GM19025 (cell line): Measurements from ENCODE around the gene HLA-DOB.
"Not testable (repeated sequence)": the region's sequence is repeated elsewhere in the genome, so short reads cannot be mapped to it uniquely, and the experiment has no call there.

Experiments
- ATAC-seq: cut with Tn5 transposase; IDR thresholded peaks from one replicate; pipeline ENCODE4 v1.9.1; 2021; ENCODE audit warnings: mild to moderate bottlenecking, low read depth, moderate library complexity; ENCODE audit not compliant: unreplicated experiment

Gene HLA-DOB

GRCh38 chr6:32815996-32816395 is 806 bp downstream of the HLA-DOB start:
- no peak for ATAC-seq

GRCh38 chr6:32815115-32815514 is 1.7 kb downstream of the HLA-DOB start:
- no peak for ATAC-seq

DNA sequence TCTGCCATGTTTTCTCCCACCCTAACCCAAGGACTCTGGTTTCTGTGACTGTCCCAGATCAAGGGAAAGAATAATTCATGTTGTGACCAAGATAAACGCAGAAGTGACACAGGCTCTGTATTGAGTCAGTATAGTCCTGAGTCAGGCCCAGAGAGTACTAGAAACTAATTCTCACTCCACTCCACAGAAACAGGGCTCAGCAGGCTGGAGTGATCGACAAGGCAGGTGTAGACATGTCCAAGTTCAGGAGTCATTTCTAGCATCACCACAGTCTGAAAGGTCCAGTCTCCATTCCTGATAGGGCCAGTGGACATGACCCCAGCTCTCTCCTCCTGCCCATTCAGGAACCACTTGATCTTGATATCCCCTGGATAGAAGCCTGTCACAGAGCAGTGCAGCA is 2.7 kb downstream of the HLA-DOB start:
- ATAC-seq: no peak

DNA sequence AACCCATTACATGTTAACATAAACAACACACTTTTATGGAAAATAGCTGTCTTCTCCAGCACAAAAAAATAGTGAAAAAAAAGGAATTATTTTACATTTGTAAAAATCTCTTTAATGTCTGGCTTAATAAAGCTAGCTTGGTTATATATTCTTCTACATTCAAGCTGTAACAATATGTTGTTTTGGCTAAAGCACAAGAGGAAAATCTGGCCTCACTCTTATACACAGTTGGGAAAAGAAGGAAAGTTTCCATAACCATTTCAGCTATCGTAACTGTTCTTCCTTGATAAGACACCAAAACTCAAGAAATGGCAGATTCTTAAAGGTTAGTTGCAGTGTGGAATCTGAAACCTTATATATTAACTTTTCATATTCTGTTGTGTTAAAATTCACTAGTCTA is 7.6 kb downstream of the HLA-DOB start:
- ATAC-seq: no peak

DNA sequence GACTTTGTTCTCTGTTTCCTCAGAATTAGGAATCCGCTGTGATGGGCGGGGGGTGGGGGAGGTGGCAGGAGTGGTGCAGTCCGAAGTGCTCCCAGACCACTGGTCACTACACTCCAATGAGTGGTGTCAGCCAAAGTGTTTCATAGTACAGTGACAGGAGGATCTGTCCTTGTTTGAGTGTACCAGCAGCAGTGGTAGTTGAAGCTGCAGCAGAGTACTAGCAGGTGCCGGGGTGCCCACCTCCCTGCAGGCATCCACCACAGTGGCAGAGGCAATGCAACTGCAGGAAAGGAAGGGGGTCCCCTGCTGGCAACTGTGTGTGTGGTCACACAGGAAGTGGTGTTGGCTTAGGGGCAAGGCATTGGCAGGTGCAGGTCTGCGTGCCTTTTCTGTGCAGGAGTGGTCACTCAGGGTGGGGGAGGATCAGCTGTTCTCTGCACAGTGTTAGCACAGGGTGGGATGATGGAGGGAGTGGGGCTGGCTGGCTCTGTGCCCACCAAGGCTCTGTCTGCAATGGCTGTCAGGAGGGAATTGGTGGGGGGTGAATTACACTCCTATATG is 9.7 kb downstream of the HLA-DOB start:
- no peak for ATAC-seq

DNA sequence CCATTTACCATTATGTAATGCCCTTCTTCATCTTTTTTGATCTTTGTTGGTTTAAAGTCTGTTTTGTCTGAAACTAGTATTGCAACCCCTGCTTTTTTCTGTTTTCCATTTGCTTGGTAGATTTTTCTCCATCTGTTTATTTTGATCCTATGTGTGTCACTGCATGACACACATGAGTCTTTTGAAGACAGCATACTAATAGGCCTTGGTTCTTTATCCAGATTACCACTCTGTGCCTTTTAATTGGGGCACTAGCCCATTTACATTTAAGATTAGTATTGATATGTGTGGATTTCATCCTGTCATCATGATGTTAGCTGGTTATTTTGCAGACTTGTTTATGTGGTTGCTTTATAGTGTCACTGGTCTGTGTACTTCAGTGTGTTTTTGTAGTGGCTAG is 11.4 kb downstream of the HLA-DOB start:
- not testable (repeated sequence) for ATAC-seq

DNA sequence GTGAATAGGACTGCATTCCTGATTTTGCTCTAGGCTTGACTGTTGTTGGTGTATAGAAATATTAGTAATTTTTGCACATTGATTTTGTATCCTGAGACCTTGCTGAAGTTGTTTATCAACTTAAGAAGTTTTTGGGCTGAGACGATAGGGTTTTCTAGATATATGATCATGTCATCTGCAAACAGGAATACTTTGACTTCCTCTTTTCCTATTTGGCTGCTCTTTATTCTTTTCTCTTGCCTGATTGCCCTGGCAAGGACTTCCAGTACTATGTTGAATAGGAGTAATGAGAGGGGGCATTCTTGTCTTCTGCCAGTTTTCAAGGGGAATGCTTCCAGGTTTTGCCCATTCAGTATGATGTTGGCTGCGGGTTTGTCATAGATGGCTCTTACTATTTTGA is 13.4 kb downstream of the HLA-DOB start:
- no peak for ATAC-seq

DNA sequence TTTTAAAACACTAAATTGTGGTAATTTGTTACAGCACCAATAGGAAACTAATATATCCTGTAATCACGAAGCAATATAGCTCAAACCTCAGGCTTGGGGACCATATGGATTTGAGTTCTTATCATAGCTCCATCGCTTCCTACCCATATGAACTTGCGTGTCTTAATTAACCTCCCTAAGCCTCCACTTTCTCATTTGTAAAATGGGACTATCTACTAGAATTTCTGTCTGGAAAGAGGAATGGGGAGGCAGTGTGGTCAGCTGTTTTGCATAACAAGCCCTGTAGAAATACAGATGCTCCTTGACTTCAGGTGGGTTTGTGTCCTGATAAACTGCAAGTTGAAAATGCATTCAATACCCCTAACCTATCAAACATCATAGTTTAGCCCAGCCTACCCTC is 17.1 kb downstream of the HLA-DOB start:
- ATAC-seq: no peak

DNA sequence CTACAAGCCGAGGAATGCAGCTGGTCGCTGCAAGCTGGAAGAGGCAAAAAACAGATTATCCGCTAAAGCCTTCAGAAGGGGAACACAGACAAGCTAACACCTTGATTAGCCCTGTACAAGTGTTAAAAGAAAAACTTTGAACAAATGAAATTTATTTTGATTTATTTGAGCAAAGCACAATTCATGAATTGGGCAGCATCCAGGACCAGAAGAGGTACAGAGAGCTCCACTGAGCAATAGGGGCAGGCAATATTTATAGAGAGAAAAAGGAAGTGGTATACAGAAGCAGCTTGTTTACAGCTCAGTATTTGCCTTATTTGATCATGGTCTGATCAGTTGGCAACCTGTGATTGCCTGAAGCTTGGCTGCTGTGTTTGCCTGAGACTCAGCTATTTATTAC is 17.6 kb downstream of the HLA-DOB start:
- ATAC-seq: no peak

- no peak for ATAC-seq
These were observed 19.7 kb downstream of the HLA-DOB start for GRCh38 chr6:32796848-32797776.

DNA sequence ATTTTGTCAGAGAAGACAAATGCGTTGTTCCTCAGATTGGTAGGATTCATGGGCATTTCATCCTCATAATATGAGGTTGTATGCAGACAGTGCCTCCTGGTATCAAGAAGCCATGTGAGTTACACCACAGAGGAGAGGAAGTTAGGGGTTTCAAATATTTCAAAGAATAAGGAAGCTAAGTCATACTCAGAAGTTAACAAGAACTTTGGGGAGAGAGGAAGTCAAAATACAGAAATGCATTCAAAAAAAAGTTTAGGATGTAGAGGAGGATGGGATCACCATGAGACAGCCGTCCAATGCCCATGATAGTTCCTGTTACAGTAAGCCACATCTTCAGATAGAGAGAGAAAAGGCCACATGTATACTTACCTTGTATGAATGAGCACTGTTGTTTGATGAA is 22.3 kb downstream of the HLA-DOB start:
- ATAC-seq: no peak

GRCh38 chr6:32792901-32793435 is 23.8 kb downstream of the HLA-DOB start:
- ATAC-seq: no peak

DNA sequence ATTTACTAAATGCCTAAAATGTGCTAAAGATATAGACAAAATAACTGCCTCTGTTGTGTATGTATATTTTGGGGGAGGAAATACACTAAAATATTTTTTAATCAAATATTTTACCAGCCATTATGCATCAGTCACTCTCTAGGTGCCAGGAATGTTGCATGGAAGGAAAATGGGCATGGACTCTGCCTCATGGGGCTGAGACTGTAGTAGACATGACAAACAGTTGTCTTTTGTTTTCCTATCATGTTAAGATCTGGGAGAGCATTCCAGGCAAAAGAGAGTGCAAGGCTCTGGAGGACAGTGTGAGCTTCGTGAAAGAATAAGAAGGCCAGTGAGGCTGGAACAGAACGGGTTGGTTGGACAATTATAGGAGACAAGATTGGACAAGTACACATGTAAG is 26.5 kb downstream of the HLA-DOB start:
- no peak for ATAC-seq

DNA sequence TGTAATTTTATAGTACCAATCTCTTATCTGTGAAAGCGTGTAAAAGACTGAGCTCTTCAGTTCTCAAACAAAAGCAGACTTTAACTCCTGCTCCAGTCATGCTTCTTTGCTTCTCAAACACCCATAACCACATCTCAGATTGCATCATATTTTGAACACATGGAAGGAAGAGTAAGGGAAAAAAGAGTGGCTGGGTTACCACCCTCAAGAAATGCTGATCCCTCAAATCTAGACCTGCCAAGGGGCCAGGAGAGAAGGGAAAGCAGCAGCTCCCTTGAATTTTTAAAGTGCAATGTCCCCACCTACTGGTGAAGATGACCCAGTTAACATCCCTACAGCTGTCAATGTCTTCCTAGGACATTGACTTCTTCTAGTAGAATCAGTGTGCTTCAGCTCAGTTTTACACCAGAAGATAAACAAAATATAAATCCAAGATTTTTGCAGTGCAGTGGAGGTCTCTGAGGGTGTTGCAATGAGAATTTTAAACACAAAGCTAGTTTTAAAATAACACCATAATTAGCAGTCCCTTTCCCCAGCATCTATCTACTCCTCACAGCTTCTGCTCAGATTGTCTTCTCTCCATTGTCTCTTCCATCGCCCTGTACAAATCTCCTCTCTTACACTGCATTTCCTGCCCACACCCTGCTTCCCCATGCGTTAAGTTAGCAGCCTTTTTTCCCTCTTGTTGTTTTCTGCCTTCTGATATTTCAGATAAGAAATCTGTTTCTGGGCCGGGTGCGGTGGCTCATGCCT is 30.8 kb downstream of the HLA-DOB start:
- ATAC-seq: no peak

DNA sequence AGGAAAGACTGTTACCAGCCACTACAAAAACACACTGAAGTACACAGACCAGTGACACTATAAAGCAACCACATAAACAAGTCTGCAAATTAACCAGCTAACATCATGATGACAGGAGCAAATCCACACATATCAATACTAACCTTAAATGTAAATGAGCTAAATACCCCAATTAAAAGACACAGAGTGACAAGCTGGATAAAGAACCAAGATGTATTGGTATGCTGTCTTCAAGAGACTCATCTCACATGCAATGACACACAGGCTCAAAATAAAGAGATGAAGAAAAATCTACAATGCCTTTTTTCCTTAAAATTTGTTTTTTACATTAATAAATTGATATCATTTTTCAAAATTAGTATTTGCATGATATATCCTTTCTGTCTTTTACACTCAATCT is 33.9 kb downstream of the HLA-DOB start:
- not testable (repeated sequence) for ATAC-seq

GRCh38 chr6:32779036-32779435 is 37.8 kb downstream of the HLA-DOB start:
- no peak for ATAC-seq

- no peak for ATAC-seq
These were observed 41.7 kb downstream of the HLA-DOB start for GRCh38 chr6:32775071-32775470.

DNA sequence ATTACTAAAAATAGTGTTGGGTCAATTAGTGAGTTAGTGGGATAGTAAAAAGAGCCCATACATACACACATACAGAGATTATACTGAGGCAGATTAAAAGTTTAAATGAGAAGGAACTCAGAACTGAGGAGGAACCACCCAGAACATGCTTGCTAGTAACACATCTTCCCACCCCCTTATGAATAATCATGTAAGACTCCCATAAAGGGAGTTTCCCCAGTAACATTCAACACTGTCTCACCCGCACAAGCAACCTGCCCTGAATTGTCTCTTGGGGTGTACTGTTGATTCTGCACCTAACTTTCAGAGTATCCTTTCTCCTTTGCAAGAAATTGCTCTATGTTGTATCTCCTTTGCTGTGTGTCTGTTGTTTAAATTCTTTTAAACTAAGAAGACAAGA is 42.4 kb downstream of the HLA-DOB start:
- ATAC-seq: no peak

DNA sequence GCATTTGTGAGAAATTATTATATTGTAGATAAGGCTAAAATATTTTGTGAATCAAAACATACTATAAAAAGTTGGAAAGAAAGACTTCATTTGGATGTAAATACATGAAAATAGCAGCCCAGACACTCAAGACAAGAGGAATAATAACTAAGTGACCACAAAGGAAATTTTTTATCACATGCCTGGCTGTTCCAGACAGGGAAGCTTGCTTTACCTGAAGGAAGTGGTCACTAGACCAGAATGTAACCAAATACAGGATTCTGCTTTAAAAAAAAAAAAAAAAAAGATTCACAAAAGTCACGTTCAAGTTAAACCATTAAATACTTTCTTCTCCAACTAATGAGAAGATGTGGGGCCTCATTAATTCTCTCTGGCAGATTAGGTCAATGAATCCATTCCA is 44.1 kb downstream of the HLA-DOB start:
- no peak for ATAC-seq

- ATAC-seq: no peak
These were observed 52.8 kb downstream of the HLA-DOB start for GRCh38 chr6:32764048-32764447.

GRCh38 chr6:32763421-32763820 is 53.4 kb downstream of the HLA-DOB start, which contains the start of gene HLA-DQB2:
HLA-DQB2 (minus strand) TSS chr6:32763532; CDS start chr6:32763470, 62 bp downstream.
- no peak for ATAC-seq
